Liver (tissue), 9 donors: ENCODE measurements around the gene CCN5. TPM values are rescaled to one million over a fixed set of nuclear protein-coding genes. Genes with fewer than 3 reads are reported as not detected.

Experiments used
- DNase-seq: peaks from one replicate; pipeline ENCODE4 v3.0.0-alpha.2; 2017; ENCODE audit warnings: low spot score
- H3K27ac ChIP-seq, 2 donors: one replicate each; pipeline ENCODE4 v1.7.0; 2013; ENCODE audit warnings: inconsistent platforms in 2 of 2, low read length in 2 of 2, control low read depth in 1 of 2, low read depth in 1 of 2, mild to moderate bottlenecking in 1 of 2
- H3K27me3 ChIP-seq, 4 donors: one replicate each; pipeline versions ENCODE4 v1.6.1 to v1.7.0; 2013; ENCODE audit warnings: low read length in 3 of 4, inconsistent platforms in 1 of 4, mild to moderate bottlenecking in 1 of 4, moderate library complexity in 1 of 4; ENCODE audit not compliant: control insufficient read depth in 4 of 4, insufficient read depth in 4 of 4
- H3K36me3 ChIP-seq, 4 donors: one replicate each; pipeline versions ENCODE4 v1.6.1 to v1.7.0; 2013; ENCODE audit warnings: low read length in 3 of 4, mild to moderate bottlenecking in 3 of 4, low read depth in 1 of 4, moderate library complexity in 1 of 4; ENCODE audit not compliant: control insufficient read depth in 4 of 4, insufficient read depth in 3 of 4
- H3K4me1 ChIP-seq, 4 donors: one replicate each; pipeline versions ENCODE4 v1.6.1 to v1.7.0; 2013; ENCODE audit warnings: low read length in 3 of 4, mild to moderate bottlenecking in 3 of 4, moderate library complexity in 1 of 4; ENCODE audit not compliant: control insufficient read depth in 4 of 4, insufficient read depth in 4 of 4
- H3K4me3 ChIP-seq, 3 donors: one replicate each; pipeline versions ENCODE4 v1.6.1 to v1.7.0; 2013; ENCODE audit warnings: low read length in 3 of 3, control low read depth in 1 of 3, low read depth in 1 of 3, mild to moderate bottlenecking in 1 of 3
- H3K9ac ChIP-seq, 2 donors: one replicate each; pipeline ENCODE4 v1.7.0; 2013; ENCODE audit warnings: low read length in 2 of 2, mild to moderate bottlenecking in 2 of 2, moderate library complexity in 2 of 2, control low read depth in 1 of 2, low read depth in 1 of 2
- H3K9me3 ChIP-seq, 4 donors: one replicate each; pipeline versions ENCODE4 v1.6.1 to v1.7.0; 2013; ENCODE audit warnings: low read length in 3 of 4; ENCODE audit not compliant: control insufficient read depth in 4 of 4
- EGR1 ChIP-seq, 2 donors: IDR thresholded peaks; 2 replicates each; pipeline ENCODE4 v1.6.1; 2016 to 2018; ENCODE audit warnings: antibody characterized with exemption in 2 of 2, low read depth in 2 of 2
- FOXA1 ChIP-seq: IDR thresholded peaks from 2 replicates; pipeline ENCODE4 v1.6.1; 2016; ENCODE audit warnings: antibody characterized with exemption
- FOXA2 ChIP-seq: IDR thresholded peaks from 2 replicates; pipeline ENCODE4 v1.6.1; 2016; ENCODE audit warnings: antibody characterized with exemption
- GABPA ChIP-seq, 2 donors: IDR thresholded peaks in 1 of 2; conservative IDR thresholded peaks in 1 of 2; 2 replicates each; pipeline ENCODE4 v1.6.1; 2016; ENCODE audit warnings: antibody characterized with exemption in 2 of 2, mild to moderate bottlenecking in 1 of 2, moderate library complexity in 1 of 2
- HNF4A ChIP-seq, 2 donors: conservative IDR thresholded peaks; 2 replicates each; pipeline ENCODE4 v1.6.1; 2016; ENCODE audit warnings: antibody characterized with exemption in 2 of 2, mild to moderate bottlenecking in 2 of 2
- HNF4G ChIP-seq: IDR thresholded peaks from 2 replicates; pipeline ENCODE4 v1.6.1; 2016; ENCODE audit warnings: antibody characterized with exemption
- JUND ChIP-seq, 2 donors: IDR thresholded peaks; 2 replicates each; pipeline ENCODE4 v1.6.1; 2016; ENCODE audit warnings: antibody characterized with exemption in 2 of 2
- NR2F2 ChIP-seq: IDR thresholded peaks from 2 replicates; pipeline ENCODE4 v1.6.1; 2016; ENCODE audit warnings: antibody characterized with exemption
- RAD21 ChIP-seq, 2 donors: IDR thresholded peaks; 2 replicates each; pipeline ENCODE4 v1.6.1; 2016; ENCODE audit warnings: antibody characterized with exemption in 2 of 2, mild to moderate bottlenecking in 2 of 2
- RXRA ChIP-seq, 2 donors: IDR thresholded peaks; 2 replicates each; pipeline ENCODE4 v1.6.1; 2017 to 2018; ENCODE audit warnings: antibody characterized with exemption in 2 of 2, mild to moderate bottlenecking in 1 of 2
- SP1 ChIP-seq: IDR thresholded peaks from 2 replicates; pipeline ENCODE4 v1.6.1; 2018; ENCODE audit warnings: antibody characterized with exemption, mild to moderate bottlenecking
- TAF1 ChIP-seq: conservative IDR thresholded peaks from 2 replicates; pipeline ENCODE4 v1.6.1; 2016; ENCODE audit warnings: antibody characterized with exemption, mild to moderate bottlenecking
- YY1 ChIP-seq: IDR thresholded peaks from 2 replicates; pipeline ENCODE4 v1.6.1; 2016; ENCODE audit warnings: antibody characterized with exemption, mild to moderate bottlenecking
- WGBS: extraction: QIAGEN DNeasy Blood & Tissue Kit; methylation state at CpG from one replicate; pipeline ENCODE4 v1.1.7; 2013; 5-methylcytosine and 5-hydroxymethylcytosine counted together
- polyA plus RNA-seq, 2 donors: library from polyadenylated mRNA; stranded (reverse) in 1 of 2; unstranded in 1 of 2; fragments of 200-250 nt in 1 of 2; fragments of >200 nt in 1 of 2; fragmentation: Nextera tagmentation in 1 of 2; extraction: Ambion mirVana in 1 of 2; gene quantifications; one replicate each; pipeline versions ENCODE4 v1.2.1 to v1.2.3, GENCODE V29; 2013 to 2015
- total RNA-seq, 2 donors: library from RNA; depleted of rRNA; stranded (reverse); fragments of >200 nt; gene quantifications; one replicate each; pipeline ENCODE4 v1.2.3, GENCODE V29; 2014
- TF ChIP-seq, protein P1 (sequence below): fragments of 150-350 bp; IDR thresholded peaks from 2 replicates; pipeline ENCODE4 v1.5.1; 2017; ENCODE audit warnings: improper control_type of control experiment, low read depth, low read length; ENCODE audit not compliant: missing input control
- TF ChIP-seq, protein P2 (sequence below): IDR thresholded peaks from 2 replicates; pipeline ENCODE4 v1.6.1; 2016; ENCODE audit warnings: antibody characterized with exemption
- TF ChIP-seq, protein P3 (sequence below): IDR thresholded peaks from 2 replicates; pipeline ENCODE4 v1.6.1; 2016; ENCODE audit warnings: antibody characterized with exemption
- TF ChIP-seq, protein P4 (sequence below): IDR thresholded peaks from 2 replicates; pipeline ENCODE4 v1.6.1; 2016; ENCODE audit warnings: antibody characterized with exemption
- TF ChIP-seq, protein P5 (sequence below): IDR thresholded peaks from 2 replicates; pipeline ENCODE4 v1.6.1; 2016; ENCODE audit warnings: antibody characterized with exemption, mild to moderate bottlenecking
- donor health status: healthy.
- donor health status: healthy.
- donor health status: healthy.
- donor health status: healthy.
- donor health status: healthy.

The CCN5 gene
- total and polyA plus RNA-seq, 4 donors, result 1.2 to 3.6 (median 1.9) TPM; not detected in 1

DNA sequence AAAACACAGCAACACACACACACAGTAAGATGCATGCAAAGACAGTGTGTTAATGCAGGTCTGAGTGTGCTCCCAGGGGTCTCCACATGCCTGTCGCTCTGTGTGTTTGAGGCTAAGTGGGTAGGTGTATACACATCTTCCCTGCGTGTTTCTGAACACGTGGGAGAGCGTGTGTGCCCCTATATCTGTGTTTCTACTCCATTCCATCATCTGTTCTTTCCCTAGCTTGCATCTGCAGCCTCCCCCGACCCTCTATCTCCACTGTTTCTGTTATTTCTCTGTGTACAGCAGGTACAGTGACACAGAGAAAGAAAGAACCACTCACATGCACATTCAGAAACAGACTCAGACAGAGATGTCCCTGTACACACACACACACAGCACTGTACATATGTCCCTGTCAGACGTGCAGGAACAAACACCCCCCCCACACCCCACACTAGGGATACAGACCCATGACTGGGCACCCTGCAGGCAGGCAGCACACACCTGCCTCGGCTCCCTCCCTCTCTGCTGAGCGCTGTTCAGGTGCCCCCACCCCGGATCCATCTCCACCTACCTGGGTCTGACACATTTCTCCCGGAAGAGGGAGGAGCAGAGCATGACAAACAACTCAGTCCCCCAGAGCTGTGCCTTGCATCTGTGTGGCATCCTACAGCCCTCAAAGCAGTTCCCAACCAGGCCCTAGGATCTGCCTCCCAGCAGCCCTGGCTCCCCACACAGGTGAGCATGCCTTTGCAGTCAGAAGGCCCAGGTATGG, 58.1 kb downstream of the CCN5 start:
- no peak overlapping the region for H3K9ac ChIP-seq
- H3K27me3 ChIP-seq, result peaks cover 0 to 2% (median 2%) of the 10 kb centered on the region in 4 donors
- H3K36me3 ChIP-seq, result no peaks in the 10 kb centered on the region
- WGBS, result 42% methylated on average over 10 of the region's 10 CpGs
- no peak overlapping the region for H3K27ac ChIP-seq
- H3K4me1 ChIP-seq, result no peaks in the 10 kb centered on the region
- TF ChIP-seq, protein P1, sequence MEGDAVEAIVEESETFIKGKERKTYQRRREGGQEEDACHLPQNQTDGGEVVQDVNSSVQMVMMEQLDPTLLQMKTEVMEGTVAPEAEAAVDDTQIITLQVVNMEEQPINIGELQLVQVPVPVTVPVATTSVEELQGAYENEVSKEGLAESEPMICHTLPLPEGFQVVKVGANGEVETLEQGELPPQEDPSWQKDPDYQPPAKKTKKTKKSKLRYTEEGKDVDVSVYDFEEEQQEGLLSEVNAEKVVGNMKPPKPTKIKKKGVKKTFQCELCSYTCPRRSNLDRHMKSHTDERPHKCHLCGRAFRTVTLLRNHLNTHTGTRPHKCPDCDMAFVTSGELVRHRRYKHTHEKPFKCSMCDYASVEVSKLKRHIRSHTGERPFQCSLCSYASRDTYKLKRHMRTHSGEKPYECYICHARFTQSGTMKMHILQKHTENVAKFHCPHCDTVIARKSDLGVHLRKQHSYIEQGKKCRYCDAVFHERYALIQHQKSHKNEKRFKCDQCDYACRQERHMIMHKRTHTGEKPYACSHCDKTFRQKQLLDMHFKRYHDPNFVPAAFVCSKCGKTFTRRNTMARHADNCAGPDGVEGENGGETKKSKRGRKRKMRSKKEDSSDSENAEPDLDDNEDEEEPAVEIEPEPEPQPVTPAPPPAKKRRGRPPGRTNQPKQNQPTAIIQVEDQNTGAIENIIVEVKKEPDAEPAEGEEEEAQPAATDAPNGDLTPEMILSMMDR, result no peak
- TF ChIP-seq JUND (IDR thresholded peaks at IDR 0.05), result no peak
- TF ChIP-seq, protein P2, sequence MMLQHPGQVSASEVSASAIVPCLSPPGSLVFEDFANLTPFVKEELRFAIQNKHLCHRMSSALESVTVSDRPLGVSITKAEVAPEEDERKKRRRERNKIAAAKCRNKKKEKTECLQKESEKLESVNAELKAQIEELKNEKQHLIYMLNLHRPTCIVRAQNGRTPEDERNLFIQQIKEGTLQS, result no peak
- TF ChIP-seq SP1, result no peak
- TF ChIP-seq RXRA (IDR thresholded peaks at IDR 0.05), result no peak
- TF ChIP-seq FOXA1, result no peak
- no peak for TF ChIP-seq EGR1 (IDR thresholded peaks at IDR 0.05; ENCODE audit: low read depth in 2 of 2)
- TF ChIP-seq, protein P3, sequence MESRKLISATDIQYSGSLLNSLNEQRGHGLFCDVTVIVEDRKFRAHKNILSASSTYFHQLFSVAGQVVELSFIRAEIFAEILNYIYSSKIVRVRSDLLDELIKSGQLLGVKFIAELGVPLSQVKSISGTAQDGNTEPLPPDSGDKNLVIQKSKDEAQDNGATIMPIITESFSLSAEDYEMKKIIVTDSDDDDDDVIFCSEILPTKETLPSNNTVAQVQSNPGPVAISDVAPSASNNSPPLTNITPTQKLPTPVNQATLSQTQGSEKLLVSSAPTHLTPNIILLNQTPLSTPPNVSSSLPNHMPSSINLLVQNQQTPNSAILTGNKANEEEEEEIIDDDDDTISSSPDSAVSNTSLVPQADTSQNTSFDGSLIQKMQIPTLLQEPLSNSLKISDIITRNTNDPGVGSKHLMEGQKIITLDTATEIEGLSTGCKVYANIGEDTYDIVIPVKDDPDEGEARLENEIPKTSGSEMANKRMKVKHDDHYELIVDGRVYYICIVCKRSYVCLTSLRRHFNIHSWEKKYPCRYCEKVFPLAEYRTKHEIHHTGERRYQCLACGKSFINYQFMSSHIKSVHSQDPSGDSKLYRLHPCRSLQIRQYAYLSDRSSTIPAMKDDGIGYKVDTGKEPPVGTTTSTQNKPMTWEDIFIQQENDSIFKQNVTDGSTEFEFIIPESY, result no peak
- no peak for TF ChIP-seq TAF1
- TF ChIP-seq NR2F2, result no peak
- no peak for TF ChIP-seq RAD21 (IDR thresholded peaks at IDR 0.05)
- TF ChIP-seq, protein P4, sequence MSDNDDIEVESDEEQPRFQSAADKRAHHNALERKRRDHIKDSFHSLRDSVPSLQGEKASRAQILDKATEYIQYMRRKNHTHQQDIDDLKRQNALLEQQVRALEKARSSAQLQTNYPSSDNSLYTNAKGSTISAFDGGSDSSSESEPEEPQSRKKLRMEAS, result no peak
- TF ChIP-seq, protein P5, sequence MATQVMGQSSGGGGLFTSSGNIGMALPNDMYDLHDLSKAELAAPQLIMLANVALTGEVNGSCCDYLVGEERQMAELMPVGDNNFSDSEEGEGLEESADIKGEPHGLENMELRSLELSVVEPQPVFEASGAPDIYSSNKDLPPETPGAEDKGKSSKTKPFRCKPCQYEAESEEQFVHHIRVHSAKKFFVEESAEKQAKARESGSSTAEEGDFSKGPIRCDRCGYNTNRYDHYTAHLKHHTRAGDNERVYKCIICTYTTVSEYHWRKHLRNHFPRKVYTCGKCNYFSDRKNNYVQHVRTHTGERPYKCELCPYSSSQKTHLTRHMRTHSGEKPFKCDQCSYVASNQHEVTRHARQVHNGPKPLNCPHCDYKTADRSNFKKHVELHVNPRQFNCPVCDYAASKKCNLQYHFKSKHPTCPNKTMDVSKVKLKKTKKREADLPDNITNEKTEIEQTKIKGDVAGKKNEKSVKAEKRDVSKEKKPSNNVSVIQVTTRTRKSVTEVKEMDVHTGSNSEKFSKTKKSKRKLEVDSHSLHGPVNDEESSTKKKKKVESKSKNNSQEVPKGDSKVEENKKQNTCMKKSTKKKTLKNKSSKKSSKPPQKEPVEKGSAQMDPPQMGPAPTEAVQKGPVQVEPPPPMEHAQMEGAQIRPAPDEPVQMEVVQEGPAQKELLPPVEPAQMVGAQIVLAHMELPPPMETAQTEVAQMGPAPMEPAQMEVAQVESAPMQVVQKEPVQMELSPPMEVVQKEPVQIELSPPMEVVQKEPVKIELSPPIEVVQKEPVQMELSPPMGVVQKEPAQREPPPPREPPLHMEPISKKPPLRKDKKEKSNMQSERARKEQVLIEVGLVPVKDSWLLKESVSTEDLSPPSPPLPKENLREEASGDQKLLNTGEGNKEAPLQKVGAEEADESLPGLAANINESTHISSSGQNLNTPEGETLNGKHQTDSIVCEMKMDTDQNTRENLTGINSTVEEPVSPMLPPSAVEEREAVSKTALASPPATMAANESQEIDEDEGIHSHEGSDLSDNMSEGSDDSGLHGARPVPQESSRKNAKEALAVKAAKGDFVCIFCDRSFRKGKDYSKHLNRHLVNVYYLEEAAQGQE, result no peak
- TF ChIP-seq HNF4A (conservative IDR thresholded peaks at IDR 0.05), result no peak
- no peak for TF ChIP-seq GABPA (IDR thresholded peaks at IDR 0.05 in 1 of 2, conservative IDR thresholded peaks at IDR 0.05 in 1 of 2)
- TF ChIP-seq YY1, result no peak
- no peak for TF ChIP-seq HNF4G
- TF ChIP-seq FOXA2, result no peak
- no peak for DNase-seq
- no peak overlapping the region for H3K4me3 ChIP-seq
- H3K9me3 ChIP-seq, result no peaks in the 10 kb centered on the region
